Peyer's patch (tissue), 4 donors: Measurements from ENCODE around the gene EFHC2. TPM values are rescaled to one million over a fixed set of nuclear protein-coding genes. Genes with fewer than 3 reads are reported as not detected.

Experiments
- DNase-seq, 3 donors: peaks; one replicate each; pipeline ENCODE4 v3.0.0-alpha.2; 2017 to 2019
- H3K27ac ChIP-seq, 4 donors: fragments of 200-600 bp; sonication (generic); one replicate each; pipeline ENCODE4 v1.5.1; 2016 to 2019
- H3K27me3 ChIP-seq, 2 donors: fragments of 200-600 bp; sonication (generic); one replicate each; pipeline ENCODE4 v1.5.1; 2019
- H3K36me3 ChIP-seq, 3 donors: fragments of 200-600 bp; sonication (generic); one replicate each; pipeline ENCODE4 v1.5.1; 2016 to 2019
- H3K4me1 ChIP-seq, 4 donors: fragments of 200-600 bp; sonication (generic); one replicate each; pipeline ENCODE4 v1.5.1; 2016 to 2019
- H3K4me3 ChIP-seq, 4 donors: fragments of 200-600 bp; sonication (generic); 1 replicate in 3 of 4; 2 replicates in 1 of 4; pipeline ENCODE4 v1.5.1; 2016 to 2019; ENCODE audit warnings: mild to moderate bottlenecking in 1 of 4
- H3K9me3 ChIP-seq, 4 donors: fragments of 200-600 bp; sonication (generic); one replicate each; pipeline ENCODE4 v1.5.1; 2016 to 2019; ENCODE audit warnings: mild to moderate bottlenecking in 1 of 4
- CTCF ChIP-seq, 6 experiments: fragments of 450-650 bp in 4 of 6; fragments of 200-600 bp in 2 of 6; sonication (generic) in 1 of 6; IDR thresholded peaks; one replicate each; pipeline ENCODE4 v1.5.1; 2017 to 2019; ENCODE audit warnings: antibody characterized with exemption in 6 of 6, mild to moderate bottlenecking in 3 of 6, moderate library complexity in 1 of 6
- POLR2A ChIP-seq, 2 donors: fragments of 450-650 bp; IDR thresholded peaks; one replicate each; pipeline ENCODE4 v1.5.1; 2017; ENCODE audit warnings: antibody characterized with exemption in 2 of 2, mild to moderate bottlenecking in 2 of 2, moderate library complexity in 2 of 2
- total RNA-seq, 4 donors: library from RNA; depleted of rRNA; stranded (reverse); fragments of >200 nt; gene quantifications; one replicate each; pipeline ENCODE4 v1.1.0, GENCODE V29; 2016

EFHC2 gene
- total RNA-seq, 4 donors from 2014 or later, result 1.3 to 3.7 (median 3.4) TPM; not detected in 1

DNA sequence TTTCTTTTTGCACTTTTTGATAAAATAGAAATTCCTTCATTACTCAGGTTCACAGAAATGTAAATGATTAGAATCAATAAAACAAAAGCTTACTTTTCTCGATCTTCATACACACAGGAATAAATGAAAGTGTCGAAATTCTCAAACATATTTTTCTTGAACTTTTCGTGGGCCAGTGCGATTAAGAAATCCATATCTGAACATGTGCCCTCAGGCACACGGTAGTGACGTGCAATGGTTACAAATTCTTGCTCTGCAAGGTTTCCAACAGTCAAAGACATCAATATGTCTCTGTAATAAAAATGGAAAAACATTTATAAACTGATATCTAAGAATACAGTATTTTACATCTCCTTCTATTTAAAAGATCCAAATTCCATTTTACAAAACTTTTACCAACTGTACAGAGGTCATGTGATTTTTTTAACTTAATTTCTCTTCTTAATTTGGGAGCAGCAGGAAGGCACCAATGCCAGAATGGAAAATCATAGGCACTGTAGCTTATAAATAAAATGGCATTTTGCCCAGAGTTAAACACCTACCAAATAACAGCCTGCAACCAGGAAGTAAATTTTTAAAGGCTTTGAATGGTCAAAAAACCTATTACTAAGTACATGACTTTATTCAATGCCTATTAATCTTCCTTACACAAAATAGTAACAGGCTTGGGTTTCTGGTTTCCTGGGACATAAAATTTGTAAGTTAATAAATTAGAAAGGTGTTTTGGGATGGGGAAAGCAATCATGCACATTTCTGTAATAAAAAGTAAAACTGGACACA is 165.0 kb downstream of the EFHC2 start:
- Histone ChIP-seq H3K9me3 (no peaks in the 10 kb centered on the region), H3K27ac (no peak overlapping the region), H3K4me3 (no peak overlapping the region), H3K4me1 (no peaks in the 10 kb centered on the region), H3K36me3 (no peaks in the 10 kb centered on the region), H3K27me3 (no peaks in the 10 kb centered on the region)
- no peak for DNase-seq
- TF ChIP-seq CTCF (IDR thresholded peaks at IDR 0.05) (no peak), POLR2A (IDR thresholded peaks at IDR 0.05) (no peak)

DNA sequence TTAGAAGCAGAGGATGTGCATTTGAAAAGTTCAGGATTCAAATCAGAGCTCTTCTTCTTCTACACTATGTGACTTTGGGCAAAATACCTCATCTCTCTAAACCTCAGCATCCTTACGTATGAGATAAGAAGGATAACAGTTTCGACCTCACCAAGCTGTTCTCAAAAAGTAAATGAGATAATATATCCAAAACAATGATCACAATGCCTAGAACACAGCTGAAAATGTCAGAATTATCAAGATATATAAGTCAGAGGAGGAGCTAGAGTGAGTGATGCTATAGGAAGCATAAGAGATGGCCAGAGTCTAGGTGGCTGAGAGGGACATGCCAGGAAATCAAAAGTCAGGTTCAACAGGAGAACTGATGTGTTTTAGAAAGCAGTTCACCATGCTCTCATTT is 168.0 kb downstream of the EFHC2 start:
- Histone ChIP-seq H3K27me3 (no peaks in the 10 kb centered on the region), H3K4me3 (no peak overlapping the region), H3K36me3 (no peaks in the 10 kb centered on the region), H3K4me1 (no peaks in the 10 kb centered on the region), H3K9me3 (no peaks in the 10 kb centered on the region), H3K27ac (no peak overlapping the region)
- no peak for DNase-seq
- TF ChIP-seq POLR2A (IDR thresholded peaks at IDR 0.05) (no peak), CTCF (IDR thresholded peaks at IDR 0.05) (no peak)

GRCh38 chrX:44174061-44174460 is 169.4 kb downstream of the EFHC2 start:
- no peak overlapping the region for H3K4me3 ChIP-seq
- no peaks in the 10 kb centered on the region for H3K4me1 ChIP-seq
- H3K27me3 ChIP-seq, result no peaks in the 10 kb centered on the region
- H3K27ac ChIP-seq, result no peak overlapping the region
- DNase-seq, result no peak
- no peaks in the 10 kb centered on the region for H3K36me3 ChIP-seq
- TF ChIP-seq CTCF (IDR thresholded peaks at IDR 0.05) (no peak), POLR2A (IDR thresholded peaks at IDR 0.05) (no peak)
- no peaks in the 10 kb centered on the region for H3K9me3 ChIP-seq

GRCh38 chrX:44173219-44173618 is 170.3 kb downstream of the EFHC2 start:
- no peak for TF ChIP-seq CTCF (IDR thresholded peaks at IDR 0.05)
- no peak for TF ChIP-seq POLR2A (IDR thresholded peaks at IDR 0.05)
- H3K36me3 ChIP-seq, result no peaks in the 10 kb centered on the region
- no peak for DNase-seq

DNA sequence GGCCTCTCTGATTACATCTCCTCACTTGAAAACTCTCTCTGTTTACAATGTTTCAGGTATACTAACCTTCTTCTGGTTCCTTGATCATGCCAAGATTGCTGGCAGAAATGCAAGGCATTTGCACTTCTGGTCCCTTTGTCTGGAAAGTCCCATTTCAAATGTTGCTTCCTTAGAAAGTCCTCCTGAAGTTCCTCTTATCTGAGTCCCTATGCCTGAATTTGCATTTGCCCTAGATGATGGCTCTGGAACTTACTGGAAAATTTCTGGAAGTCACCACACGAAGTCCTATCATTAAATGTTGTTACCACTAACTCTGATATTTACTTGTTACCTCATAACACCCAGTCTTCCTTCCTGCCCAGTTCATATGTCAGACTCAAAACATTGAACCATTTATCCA is 176.4 kb downstream of the EFHC2 start:
- TF ChIP-seq POLR2A (IDR thresholded peaks at IDR 0.05), result no peak
- no peak for TF ChIP-seq CTCF (IDR thresholded peaks at IDR 0.05)
- Histone ChIP-seq H3K27ac (no peak overlapping the region), H3K36me3 (no peaks in the 10 kb centered on the region), H3K27me3 (no peaks in the 10 kb centered on the region), H3K4me1 (no peaks in the 10 kb centered on the region), H3K9me3 (no peaks in the 10 kb centered on the region), H3K4me3 (no peak overlapping the region)
- DNase-seq, result no peak

More at GRCh38 chrX:44173219-44173618, 170.3 kb downstream of the EFHC2 start:
- Histone ChIP-seq H3K27me3 (no peaks in the 10 kb centered on the region), H3K27ac (no peak overlapping the region), H3K9me3 (no peaks in the 10 kb centered on the region), H3K4me3 (no peak overlapping the region), H3K4me1 (no peaks in the 10 kb centered on the region)
